H9 (cell line): ENCODE results near the gene MAST4. TPM values are rescaled to one million over a fixed set of nuclear protein-coding genes. Genes with fewer than 3 reads are reported as not detected.

Experiments used
- DNase-seq: peaks from one replicate; pipeline ENCODE4 v3.0.0-alpha.2; 2017
- H2AFZ ChIP-seq: one replicate; pipeline ENCODE4 v1.6.1; 2013; ENCODE audit warnings: mild to moderate bottlenecking, low read length, control low read depth, moderate library complexity
- H2AK5ac ChIP-seq: 2 replicates; pipeline ENCODE4 v1.6.1; 2013; ENCODE audit warnings: low read length, control low read depth, mixed read lengths; ENCODE audit not compliant: insufficient read length
- H2BK120ac ChIP-seq: one replicate; pipeline ENCODE4 v1.6.1; 2013; ENCODE audit warnings: low read depth, mild to moderate bottlenecking, low read length, control low read depth, inconsistent platforms; ENCODE audit not compliant: poor library complexity, severe bottlenecking
- H2BK12ac ChIP-seq: 2 replicates; pipeline ENCODE4 v1.6.1; 2013; ENCODE audit warnings: low read length, control low read depth, mixed read lengths, low read depth; ENCODE audit not compliant: insufficient read length
- H2BK15ac ChIP-seq: 2 replicates; pipeline ENCODE4 v1.6.1; 2013; ENCODE audit warnings: low read depth, low read length, control low read depth
- H2BK20ac ChIP-seq: one replicate; pipeline ENCODE4 v1.6.1; 2013; ENCODE audit warnings: low read depth, mild to moderate bottlenecking, low read length, control low read depth, inconsistent platforms; ENCODE audit not compliant: poor library complexity, severe bottlenecking
- H2BK5ac ChIP-seq: 2 replicates; pipeline ENCODE4 v1.6.1; 2013; ENCODE audit warnings: low read length, control low read depth, mixed read lengths; ENCODE audit not compliant: insufficient read length
- H3K14ac ChIP-seq: 2 replicates; pipeline ENCODE4 v1.6.1; 2013; ENCODE audit warnings: low read length, control low read depth; ENCODE audit not compliant: insufficient read depth
- H3K18ac ChIP-seq: 2 replicates; pipeline ENCODE4 v1.6.1; 2013; ENCODE audit warnings: low read depth, mild to moderate bottlenecking, mixed read lengths, low read length, control low read depth; ENCODE audit not compliant: insufficient read length
- H3K23ac ChIP-seq: 2 replicates; pipeline ENCODE4 v1.6.1; 2013; ENCODE audit warnings: low read length, control low read depth, mixed read lengths, low read depth; ENCODE audit not compliant: insufficient read length
- H3K23me2 ChIP-seq: 2 replicates; pipeline ENCODE4 v1.6.1; 2013; ENCODE audit warnings: low read depth, mild to moderate bottlenecking, mixed read lengths, low read length, control low read depth; ENCODE audit not compliant: insufficient read length, poor library complexity, severe bottlenecking
- H3K27ac ChIP-seq: 2 replicates; pipeline ENCODE4 v1.5.1; 2013; ENCODE audit warnings: low read length, control low read depth, mixed read lengths, low read depth; ENCODE audit not compliant: insufficient read length
- H3K27me3 ChIP-seq: 2 replicates; pipeline ENCODE4 v1.6.1; 2013; ENCODE audit warnings: low read length, control low read depth, inconsistent platforms; ENCODE audit not compliant: insufficient read depth
- H3K4ac ChIP-seq: 2 replicates; pipeline ENCODE4 v1.6.1; 2013; ENCODE audit warnings: low read depth, mild to moderate bottlenecking, control low read depth, inconsistent platforms, low read length, moderate library complexity
- H3K4me1 ChIP-seq: 2 replicates; pipeline ENCODE4 v1.6.1; 2013; ENCODE audit warnings: low read length, control low read depth, inconsistent platforms; ENCODE audit not compliant: insufficient read depth
- H3K4me2 ChIP-seq: 2 replicates; pipeline ENCODE4 v1.6.1; 2013; ENCODE audit warnings: low read length, control low read depth, mixed read lengths; ENCODE audit not compliant: insufficient read length, insufficient read depth
- H3K56ac ChIP-seq: 2 replicates; pipeline ENCODE4 v1.6.1; 2013; ENCODE audit warnings: low read depth, mild to moderate bottlenecking, mixed read lengths, low read length, control low read depth; ENCODE audit not compliant: insufficient read length
- H3K79me1 ChIP-seq: 2 replicates; pipeline ENCODE4 v1.6.1; 2013; ENCODE audit warnings: low read depth, mild to moderate bottlenecking, moderate library complexity, low read length, control low read depth, inconsistent platforms; ENCODE audit not compliant: insufficient read depth, poor library complexity, severe bottlenecking
- H3K79me2 ChIP-seq: 2 replicates; pipeline ENCODE4 v1.6.1; 2013; ENCODE audit warnings: low read length, control low read depth, inconsistent platforms; ENCODE audit not compliant: insufficient read depth
- H3K9ac ChIP-seq: 2 replicates; pipeline ENCODE4 v1.6.1; 2013; ENCODE audit warnings: low read length, control low read depth, mixed read lengths; ENCODE audit not compliant: insufficient read length; ENCODE audit errors: extremely low read depth
- H3K9me3 ChIP-seq: one replicate; pipeline ENCODE4 v1.6.1; 2013; ENCODE audit warnings: low read depth, low read length, inconsistent platforms; ENCODE audit not compliant: control insufficient read depth
- H3T11ph ChIP-seq: one replicate; pipeline ENCODE4 v1.6.1; 2013; ENCODE audit warnings: mild to moderate bottlenecking, low read length, control low read depth, inconsistent platforms
- H4K20me1 ChIP-seq: one replicate; pipeline ENCODE4 v1.6.1; 2013; ENCODE audit not compliant: control insufficient read depth, insufficient read length, insufficient read depth
- H4K5ac ChIP-seq: 2 replicates; pipeline ENCODE4 v1.6.1; 2013; ENCODE audit warnings: low read depth, mild to moderate bottlenecking, mixed read lengths, low read length, control low read depth; ENCODE audit not compliant: insufficient read length
- H4K8ac ChIP-seq: replicated peaks from 2 replicates; pipeline ENCODE4 v1.6.1; 2013; ENCODE audit warnings: low read length, control low read depth, mixed read lengths, low read depth; ENCODE audit not compliant: insufficient read length
- H4K91ac ChIP-seq: 2 replicates; pipeline ENCODE4 v1.6.1; 2013; ENCODE audit warnings: low read depth, mild to moderate bottlenecking, moderate library complexity, mixed read lengths, low read length, control low read depth; ENCODE audit not compliant: insufficient read length
- H3K27ac Mint-ChIP-seq, 3 experiments: 2 replicates in 2 of 3; 3 replicates in 1 of 3; pipeline ENCODE4 v1.8.0; 2020 to 2021; ENCODE audit warnings: mixed read lengths in 3 of 3, mild to moderate bottlenecking in 1 of 3, moderate library complexity in 1 of 3
- H3K27me3 Mint-ChIP-seq: 2 replicates; pipeline ENCODE4 v1.8.0; 2021; ENCODE audit warnings: low read depth, mild to moderate bottlenecking, moderate library complexity, mixed read lengths
- H3K36me3 Mint-ChIP-seq, 3 experiments: 2 replicates in 2 of 3; 3 replicates in 1 of 3; pipeline ENCODE4 v1.8.0; 2020 to 2021; ENCODE audit warnings: low read depth in 3 of 3, mixed read lengths in 3 of 3; ENCODE audit not compliant: insufficient read depth in 1 of 3
- H3K4me1 Mint-ChIP-seq, 2 experiments: 2 replicates each; pipeline ENCODE4 v1.8.0; 2020; ENCODE audit warnings: mixed read lengths in 2 of 2
- H3K4me3 Mint-ChIP-seq, 2 experiments: 2 replicates in 1 of 2; 3 replicates in 1 of 2; pipeline ENCODE4 v1.8.0; 2020 to 2021; ENCODE audit warnings: mild to moderate bottlenecking in 2 of 2, mixed read lengths in 2 of 2, moderate library complexity in 1 of 2
- H3K9me3 Mint-ChIP-seq, 2 experiments: 2 replicates in 1 of 2; 3 replicates in 1 of 2; pipeline ENCODE4 v1.8.0; 2020; ENCODE audit warnings: mild to moderate bottlenecking in 2 of 2, mixed read lengths in 2 of 2, moderate library complexity in 1 of 2
- WGBS: extraction: QIAGEN DNeasy Blood & Tissue Kit; methylation state at CpG from one replicate; pipeline ENCODE4 v1.1.7; 2013; ENCODE audit warnings: missing lambda C conversion rate, low lambda C conversion rate, mixed read lengths; ENCODE audit not compliant: insufficient read length; ENCODE audit errors: extremely low coverage; 5-methylcytosine and 5-hydroxymethylcytosine counted together
- total RNA-seq: library from RNA; stranded (reverse); gene quantifications from 2 replicates; pipeline ENCODE4 v1.2.1, GENCODE V29; 2021
- TF ChIP-seq, protein P1 (sequence below): fragments of 200-600 bp; sonication (generic); conservative IDR thresholded peaks from 3 replicates; pipeline ENCODE4 v1.8.0; 2021; ENCODE audit warnings: antibody characterized with exemption, mild to moderate bottlenecking

The MAST4 gene
- total RNA-seq, 1 experiment from 2014 or later = 3.7 TPM

DNA sequence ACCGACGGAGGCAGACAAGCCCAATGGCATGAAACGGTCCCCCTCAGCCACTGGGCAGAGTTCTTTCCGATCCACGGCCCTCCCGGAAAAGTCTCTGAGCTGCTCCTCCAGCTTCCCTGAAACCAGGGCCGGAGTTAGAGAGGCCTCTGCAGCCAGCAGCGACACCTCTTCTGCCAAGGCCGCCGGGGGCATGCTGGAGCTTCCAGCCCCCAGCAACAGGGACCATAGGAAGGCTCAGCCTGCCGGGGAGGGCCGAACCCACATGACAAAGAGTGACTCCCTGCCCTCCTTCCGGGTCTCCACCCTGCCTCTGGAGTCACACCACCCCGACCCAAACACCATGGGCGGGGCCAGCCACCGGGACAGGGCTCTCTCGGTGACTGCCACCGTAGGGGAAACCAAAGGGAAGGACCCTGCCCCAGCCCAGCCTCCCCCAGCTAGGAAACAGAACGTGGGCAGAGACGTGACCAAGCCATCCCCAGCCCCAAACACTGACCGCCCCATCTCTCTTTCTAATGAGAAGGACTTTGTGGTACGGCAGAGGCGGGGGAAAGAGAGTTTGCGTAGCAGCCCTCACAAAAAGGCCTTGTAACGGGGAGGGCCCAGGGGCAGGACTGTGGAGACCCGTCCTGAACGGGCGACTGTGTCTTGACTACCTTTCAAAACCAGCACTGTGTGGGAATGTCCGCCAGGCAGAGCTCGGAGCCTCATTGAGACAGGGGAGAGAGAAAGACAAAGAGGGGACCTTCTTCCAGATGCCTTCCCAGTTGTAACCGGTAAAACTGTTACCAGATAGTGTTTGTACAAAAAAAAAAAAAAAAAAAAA lies 570.5 kb downstream of the MAST4 start:
- peak overlapping the region in 1 of 3 experiments; percentile 89; a peak in 2 of 7 replicates for H3K27ac Mint-ChIP-seq
- no peak overlapping the region for H2BK120ac ChIP-seq
- peak overlapping the region in 1 of 2 experiments; percentile 27; a peak in 2 of 5 replicates for H3K4me3 Mint-ChIP-seq
- H3K9ac ChIP-seq = no peak overlapping the region
- no peaks in the 10 kb centered on the region for H3K27me3 ChIP-seq
- H3K36me3 Mint-ChIP-seq = peaks cover 0 to 4% (median 3%) of the 10 kb centered on the region in 3 experiments; a peak in 4 of 7 replicates
- H3K56ac ChIP-seq = no peak overlapping the region
- H3K9me3 ChIP-seq = no peaks in the 10 kb centered on the region
- H3K23me2 ChIP-seq = no peaks in the 10 kb centered on the region
- peaks cover 5 to 17% of the 10 kb centered on the region in 2 experiments for H3K4me1 Mint-ChIP-seq
- no peak overlapping the region for H3K4me2 ChIP-seq
- H3K9me3 Mint-ChIP-seq = no peaks in the 10 kb centered on the region
- H3K18ac ChIP-seq = peak overlapping the region; percentile 81
- no peaks in the 10 kb centered on the region for H3K79me1 ChIP-seq
- peak overlapping the region; percentile 68 for H2BK12ac ChIP-seq
- peak; percentile 84 for DNase-seq
- H3K23ac ChIP-seq = no peak overlapping the region
- no CpG with 5 or more reads among the region's 31 CpGs for WGBS
- H3K79me2 ChIP-seq = no peaks in the 10 kb centered on the region
- no peak overlapping the region for H2AFZ ChIP-seq
- no peaks in the 10 kb centered on the region for H3K4me1 ChIP-seq
- H4K8ac ChIP-seq = no peak overlapping the region
- H2BK5ac ChIP-seq = no peak overlapping the region
- H2BK15ac ChIP-seq = no peak overlapping the region
- H4K20me1 ChIP-seq = no peaks in the 10 kb centered on the region
- H3K27me3 Mint-ChIP-seq = no peaks in the 10 kb centered on the region
- no peak overlapping the region for H3T11ph ChIP-seq
- peak overlapping the region; percentile 59 for H3K14ac ChIP-seq
- TF ChIP-seq, protein P1, sequence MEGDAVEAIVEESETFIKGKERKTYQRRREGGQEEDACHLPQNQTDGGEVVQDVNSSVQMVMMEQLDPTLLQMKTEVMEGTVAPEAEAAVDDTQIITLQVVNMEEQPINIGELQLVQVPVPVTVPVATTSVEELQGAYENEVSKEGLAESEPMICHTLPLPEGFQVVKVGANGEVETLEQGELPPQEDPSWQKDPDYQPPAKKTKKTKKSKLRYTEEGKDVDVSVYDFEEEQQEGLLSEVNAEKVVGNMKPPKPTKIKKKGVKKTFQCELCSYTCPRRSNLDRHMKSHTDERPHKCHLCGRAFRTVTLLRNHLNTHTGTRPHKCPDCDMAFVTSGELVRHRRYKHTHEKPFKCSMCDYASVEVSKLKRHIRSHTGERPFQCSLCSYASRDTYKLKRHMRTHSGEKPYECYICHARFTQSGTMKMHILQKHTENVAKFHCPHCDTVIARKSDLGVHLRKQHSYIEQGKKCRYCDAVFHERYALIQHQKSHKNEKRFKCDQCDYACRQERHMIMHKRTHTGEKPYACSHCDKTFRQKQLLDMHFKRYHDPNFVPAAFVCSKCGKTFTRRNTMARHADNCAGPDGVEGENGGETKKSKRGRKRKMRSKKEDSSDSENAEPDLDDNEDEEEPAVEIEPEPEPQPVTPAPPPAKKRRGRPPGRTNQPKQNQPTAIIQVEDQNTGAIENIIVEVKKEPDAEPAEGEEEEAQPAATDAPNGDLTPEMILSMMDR = 0 out of 3 replicates have a peak, but pooled peaks have one; percentile 8
- no peak overlapping the region for H2BK20ac ChIP-seq
- H3K27ac ChIP-seq = no peak overlapping the region
- H3K4ac ChIP-seq = no peak overlapping the region; the same call in 1 of the 2 replicates
- H4K5ac ChIP-seq = peak overlapping the region; percentile 72
- H4K91ac ChIP-seq = no peak overlapping the region
- H2AK5ac ChIP-seq = no peak overlapping the region
